WERI-Rb-1 (cell line): Measurements from ENCODE around the gene R3HDM4.

Experiments
- DNase-seq: peaks from one replicate; pipeline ENCODE4 v3.0.0-alpha.2; 2020
- H3K27ac ChIP-seq: fragments of 250-450 bp; sonication (Bioruptor Pico); 2 replicates; pipeline ENCODE4 v1.5.1; 2020; ENCODE audit warnings: mild to moderate bottlenecking, moderate library complexity
- H3K27me3 ChIP-seq: fragments of 250-450 bp; sonication (Bioruptor Pico); 2 replicates; pipeline ENCODE4 v1.5.1; 2021; ENCODE audit warnings: mild to moderate bottlenecking, low read depth, moderate library complexity; ENCODE audit not compliant: insufficient read depth, severe bottlenecking
- H3K36me3 ChIP-seq: fragments of 250-450 bp; sonication (Bioruptor Pico); 2 replicates; pipeline ENCODE4 v1.5.1; 2020; ENCODE audit warnings: mild to moderate bottlenecking, moderate library complexity
- H3K4me3 ChIP-seq: 2 replicates; pipeline ENCODE4 v1.5.1; 2011; ENCODE audit warnings: low read depth, mild to moderate bottlenecking, control low read depth, low read length
- H3K9me3 ChIP-seq: fragments of 250-450 bp; sonication (Bioruptor Pico); 2 replicates; pipeline ENCODE4 v1.5.1; 2021; ENCODE audit warnings: mild to moderate bottlenecking, moderate library complexity; ENCODE audit not compliant: severe bottlenecking
- CTCF ChIP-seq: IDR thresholded peaks from 2 replicates; pipeline ENCODE4 v1.5.1; 2011; ENCODE audit warnings: low read depth, mild to moderate bottlenecking, control low read depth, inconsistent platforms, low read length

R3HDM4 gene

GRCh38 chr19:942133-942645 lies 29.2 kb upstream of the R3HDM4 start:
- no peak for TF ChIP-seq CTCF

DNA sequence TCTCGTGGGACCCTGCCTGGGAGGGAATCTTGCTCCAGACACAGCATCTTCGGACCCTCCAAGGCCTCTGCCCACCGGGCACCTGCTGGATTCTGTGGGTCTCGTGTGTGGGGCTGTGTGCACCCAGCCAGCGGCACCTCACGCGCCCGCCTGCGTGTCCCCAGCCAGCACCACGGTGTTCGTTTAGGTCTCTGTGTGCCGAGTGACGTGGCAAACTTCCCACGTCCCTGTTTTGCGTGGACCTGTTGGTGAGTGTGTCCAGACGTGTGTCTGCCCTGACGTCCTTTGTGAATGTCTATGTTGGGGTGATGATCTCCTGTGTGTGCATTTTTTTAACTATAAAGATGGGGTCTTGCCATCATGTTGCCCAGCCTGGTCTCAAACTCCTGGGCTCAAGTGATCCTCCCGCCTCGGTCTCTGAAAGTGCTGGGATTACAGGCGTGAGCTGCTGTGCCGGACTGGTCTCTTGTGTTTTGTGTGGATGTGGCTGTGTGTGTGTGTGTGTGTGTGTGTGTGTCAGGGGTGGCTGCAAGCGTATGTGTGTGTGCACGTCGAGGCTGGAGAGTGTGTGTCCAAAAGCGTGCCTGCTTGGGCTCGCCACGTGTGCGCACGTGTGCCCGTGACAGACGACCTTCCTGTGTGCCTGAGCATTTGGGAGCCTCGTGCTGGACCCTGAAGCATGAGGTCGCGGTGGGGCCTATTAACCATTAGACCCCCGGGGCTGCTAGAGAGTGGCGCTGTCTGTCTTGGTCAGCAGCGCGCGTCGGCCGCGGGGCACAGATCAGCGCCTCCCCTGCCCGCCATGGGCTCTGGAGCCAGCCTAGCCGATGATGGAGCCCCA lies 28.5 kb upstream of the R3HDM4 start:
- Histone ChIP-seq H3K27me3 (no peaks in the 10 kb centered on the region), H3K27ac (no peak overlapping the region), H3K36me3 (peaks cover 21% of the 10 kb centered on the region), H3K4me3 (no peak overlapping the region), H3K9me3 (no peaks in the 10 kb centered on the region)
- no peak for TF ChIP-seq CTCF
- no peak for DNase-seq

More at GRCh38 chr19:942133-942645, 29.2 kb upstream of the R3HDM4 start:
- Histone ChIP-seq H3K4me3 (no peak overlapping the region), H3K27ac (no peak overlapping the region), H3K9me3 (no peaks in the 10 kb centered on the region), H3K36me3 (peaks cover 18% of the 10 kb centered on the region), H3K27me3 (no peaks in the 10 kb centered on the region)
- DNase-seq = no peak

GRCh38 chr19:940591-941291 lies 27.7 kb upstream of the R3HDM4 start:
- H3K36me3 ChIP-seq = peaks cover 27% of the 10 kb centered on the region
- TF ChIP-seq CTCF = no peak
- DNase-seq = no peak
- no peak overlapping the region for H3K27ac ChIP-seq
- no peak overlapping the region for H3K4me3 ChIP-seq
- H3K9me3 ChIP-seq = no peaks in the 10 kb centered on the region
- H3K27me3 ChIP-seq = no peaks in the 10 kb centered on the region

- no peaks in the 10 kb centered on the region for H3K9me3 ChIP-seq
- DNase-seq = no peak
- TF ChIP-seq CTCF = no peak
- H3K27me3 ChIP-seq = no peaks in the 10 kb centered on the region
- no peak overlapping the region for H3K4me3 ChIP-seq
- peaks cover 33% of the 10 kb centered on the region for H3K36me3 ChIP-seq
- H3K27ac ChIP-seq = no peak overlapping the region
Observed at GRCh38 chr19:939922-940321, 26.9 kb upstream of the R3HDM4 start.

GRCh38 chr19:939439-939838 lies 26.4 kb upstream of the R3HDM4 start:
- no peak for TF ChIP-seq CTCF
- Histone ChIP-seq H3K36me3 (peaks cover 33% of the 10 kb centered on the region), H3K4me3 (no peak overlapping the region), H3K27ac (no peak overlapping the region), H3K27me3 (no peaks in the 10 kb centered on the region), H3K9me3 (no peaks in the 10 kb centered on the region)
- no peak for DNase-seq
